SK-N-SH treated with all-trans-retinoic acid at 6 μM for 48 hours (cell line): ENCODE measurements around the gene NEK10.

ENCODE experiments used
- ATAC-seq: fragments of 200-7000 bp; cut with Tn5 transposase; 3 replicates; pipeline ENCODE4 v1.9.1; 2020; ENCODE audit warnings: mild to moderate bottlenecking, moderate library complexity
- ARNTL ChIP-seq: fragments of 450-650 bp; formaldehyde crosslinking; IDR thresholded peaks from 2 replicates; pipeline ENCODE4 v1.5.0; 2020; ENCODE audit warnings: low read depth, mild to moderate bottlenecking, moderate library complexity, borderline replicate concordance
- CREB5 ChIP-seq: fragments of 250-450 bp; sonication (Bioruptor Pico); IDR thresholded peaks from 2 replicates; pipeline ENCODE4 v1.5.1; 2020; ENCODE audit warnings: low read depth, mild to moderate bottlenecking, moderate library complexity
- CSDC2 ChIP-seq: fragments of 250-450 bp; sonication (Bioruptor Pico); IDR thresholded peaks from 2 replicates; pipeline ENCODE4 v1.5.0; 2020; ENCODE audit warnings: mild to moderate bottlenecking, moderate library complexity
- ESRRG ChIP-seq: fragments of 250-450 bp; sonication (Bioruptor Pico); IDR thresholded peaks from 2 replicates; pipeline ENCODE4 v1.6.1; 2021; ENCODE audit warnings: mild to moderate bottlenecking
- GLIS3 ChIP-seq: fragments of 250-450 bp; sonication (Bioruptor Pico); IDR thresholded peaks from 2 replicates; pipeline ENCODE4 v1.5.0; 2020; ENCODE audit warnings: mild to moderate bottlenecking, moderate library complexity
- OSR1 ChIP-seq: fragments of 250-450 bp; sonication (Bioruptor Pico); IDR thresholded peaks from 2 replicates; pipeline ENCODE4 v1.8.0; 2022; ENCODE audit warnings: moderate library complexity, mild to moderate bottlenecking, inconsistent platforms
- PPARA ChIP-seq: fragments of 250-450 bp; sonication (Bioruptor Pico); IDR thresholded peaks from 2 replicates; pipeline ENCODE4 v1.5.0; 2020; ENCODE audit warnings: mild to moderate bottlenecking, borderline replicate concordance
- RARB ChIP-seq: fragments of 250-450 bp; sonication (Bioruptor Pico); IDR thresholded peaks from 2 replicates; pipeline ENCODE4 v1.8.0; 2021; ENCODE audit warnings: mild to moderate bottlenecking, moderate library complexity
- SNAI2 ChIP-seq: fragments of 250-450 bp; sonication (Bioruptor Pico); IDR thresholded peaks from 2 replicates; pipeline ENCODE4 v1.5.0; 2020; ENCODE audit warnings: mild to moderate bottlenecking, moderate library complexity
- TCF4 ChIP-seq: fragments of 250-450 bp; sonication (Bioruptor Pico); IDR thresholded peaks from 2 replicates; pipeline ENCODE4 v1.8.0; 2021; ENCODE audit warnings: mild to moderate bottlenecking, moderate library complexity, borderline replicate concordance
- TOX ChIP-seq: fragments of 250-450 bp; sonication (Bioruptor Pico); IDR thresholded peaks from 2 replicates; pipeline ENCODE4 v1.8.0; 2021; ENCODE audit warnings: mild to moderate bottlenecking, moderate library complexity, borderline replicate concordance
- ZFP3 ChIP-seq: fragments of 250-450 bp; sonication (Bioruptor Pico); IDR thresholded peaks from 2 replicates; pipeline ENCODE4 v1.5.0; 2020; ENCODE audit warnings: mild to moderate bottlenecking, moderate library complexity
- ZFP30 ChIP-seq: fragments of 450-650 bp; formaldehyde crosslinking; IDR thresholded peaks from 2 replicates; pipeline ENCODE4 v1.5.0; 2022; ENCODE audit warnings: mild to moderate bottlenecking, moderate library complexity
- ZNF565 ChIP-seq: fragments of 450-650 bp; formaldehyde crosslinking; conservative IDR thresholded peaks from 2 replicates; pipeline ENCODE4 v1.5.0; 2020; ENCODE audit warnings: low read depth, mild to moderate bottlenecking, moderate library complexity
- TF ChIP-seq, protein P1 (sequence below): fragments of 250-450 bp; sonication (Bioruptor Pico); IDR thresholded peaks from 2 replicates; pipeline ENCODE4 v1.8.0; 2020; ENCODE audit warnings: mild to moderate bottlenecking, moderate library complexity, borderline replicate concordance
- TF ChIP-seq, protein P2 (sequence below): fragments of 250-450 bp; sonication (Bioruptor Pico); IDR thresholded peaks from 2 replicates; pipeline ENCODE4 v1.5.0; 2020; ENCODE audit warnings: mild to moderate bottlenecking, moderate library complexity
- TF ChIP-seq, protein P3 (sequence below): fragments of 250-450 bp; sonication (Bioruptor Pico); IDR thresholded peaks from 2 replicates; pipeline ENCODE4 v1.5.1; 2021; ENCODE audit warnings: mild to moderate bottlenecking, moderate library complexity

The NEK10 gene

DNA sequence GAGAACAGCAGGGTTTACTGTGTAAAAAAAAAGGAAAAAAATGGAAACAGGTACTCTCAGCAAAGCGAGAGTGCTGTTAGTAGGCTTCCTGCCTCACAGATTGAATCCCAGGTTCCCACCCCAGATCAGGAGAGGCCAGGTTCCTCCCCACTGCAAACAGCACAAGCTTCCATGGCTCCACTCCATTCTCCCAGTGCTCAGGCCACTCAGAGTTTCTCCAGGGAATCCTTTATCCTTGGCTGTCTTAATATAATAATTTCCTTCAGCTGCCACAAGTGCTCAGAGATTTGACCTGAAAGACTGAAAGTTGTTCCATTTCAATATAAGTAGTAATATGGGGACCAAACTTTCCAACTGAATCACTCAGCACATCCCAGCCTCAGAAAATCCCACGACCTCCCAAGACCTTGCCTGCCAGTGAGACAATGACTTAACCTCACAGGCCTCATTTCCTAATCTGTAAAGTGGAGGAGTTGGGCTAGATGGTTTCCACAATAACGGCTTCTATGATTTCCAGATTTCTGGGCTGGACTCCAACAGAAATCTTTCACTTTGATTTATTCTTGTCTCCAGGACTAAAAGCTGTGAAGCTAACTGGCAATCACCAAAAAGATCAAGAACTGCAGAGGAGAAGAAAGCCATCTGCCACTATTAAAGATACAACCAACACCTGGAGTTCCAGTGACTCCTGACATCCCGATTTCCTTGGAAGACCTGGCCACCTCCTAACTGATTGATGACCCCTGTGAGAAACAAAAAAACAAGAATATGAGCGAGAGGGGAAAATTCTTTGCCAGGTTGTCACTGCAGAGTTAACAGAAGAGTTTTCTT is 289.5 kb downstream of the NEK10 start:
- ATAC-seq, result no peak
- TF ChIP-seq ZFP30 (no peak), ESRRG (CRISPR knock-in tag) (no peak), ARNTL (no peak), CREB5 (CRISPR knock-in tag) (no peak), RARB (CRISPR knock-in tag) (no peak)
- TF ChIP-seq, protein P1, sequence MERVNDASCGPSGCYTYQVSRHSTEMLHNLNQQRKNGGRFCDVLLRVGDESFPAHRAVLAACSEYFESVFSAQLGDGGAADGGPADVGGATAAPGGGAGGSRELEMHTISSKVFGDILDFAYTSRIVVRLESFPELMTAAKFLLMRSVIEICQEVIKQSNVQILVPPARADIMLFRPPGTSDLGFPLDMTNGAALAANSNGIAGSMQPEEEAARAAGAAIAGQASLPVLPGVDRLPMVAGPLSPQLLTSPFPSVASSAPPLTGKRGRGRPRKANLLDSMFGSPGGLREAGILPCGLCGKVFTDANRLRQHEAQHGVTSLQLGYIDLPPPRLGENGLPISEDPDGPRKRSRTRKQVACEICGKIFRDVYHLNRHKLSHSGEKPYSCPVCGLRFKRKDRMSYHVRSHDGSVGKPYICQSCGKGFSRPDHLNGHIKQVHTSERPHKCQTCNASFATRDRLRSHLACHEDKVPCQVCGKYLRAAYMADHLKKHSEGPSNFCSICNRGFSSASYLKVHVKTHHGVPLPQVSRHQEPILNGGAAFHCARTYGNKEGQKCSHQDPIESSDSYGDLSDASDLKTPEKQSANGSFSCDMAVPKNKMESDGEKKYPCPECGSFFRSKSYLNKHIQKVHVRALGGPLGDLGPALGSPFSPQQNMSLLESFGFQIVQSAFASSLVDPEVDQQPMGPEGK, result no peak
- TF ChIP-seq, all 23 proteins: peak for 0

DNA sequence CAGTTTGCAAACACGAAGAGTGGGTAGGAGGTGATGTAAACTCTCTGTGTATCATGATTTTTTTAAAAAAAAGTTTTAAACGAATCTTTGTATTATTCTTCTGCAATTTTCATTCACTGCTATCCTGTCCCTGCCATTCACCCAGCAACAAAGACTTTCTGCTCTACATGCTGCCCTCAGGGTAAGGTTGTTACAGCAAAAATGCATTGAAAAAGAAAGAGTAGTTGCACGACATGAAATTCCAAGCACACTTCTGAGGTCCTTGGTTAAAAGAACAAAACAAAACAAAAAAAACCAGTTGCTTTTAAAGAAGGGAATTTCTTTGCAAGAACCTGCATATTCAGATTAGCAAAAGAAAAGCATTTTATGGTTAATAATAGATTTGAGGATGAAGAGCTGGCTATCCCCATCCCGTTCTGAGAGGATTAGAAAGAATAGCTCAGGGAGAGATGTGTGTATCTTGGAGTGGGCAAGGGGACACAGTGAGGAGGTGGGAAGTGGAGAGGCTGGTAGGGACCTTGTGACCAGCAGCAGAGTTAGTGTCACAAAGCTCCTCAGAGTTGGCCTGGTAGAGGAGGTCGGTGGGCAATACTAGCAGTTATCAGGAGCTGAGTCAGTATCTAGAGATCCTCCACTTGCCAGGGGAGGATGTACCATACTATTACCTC is 290.8 kb downstream of the NEK10 start:
- TF ChIP-seq ZFP3 (CRISPR knock-in tag) (no peak), CSDC2 (CRISPR knock-in tag) (no peak), ZFP30 (no peak), OSR1 (no peak), TCF4 (CRISPR knock-in tag) (no peak), ZNF565 (CRISPR knock-in tag) (no peak), GLIS3 (CRISPR knock-in tag) (no peak)
- TF ChIP-seq, protein P2, sequence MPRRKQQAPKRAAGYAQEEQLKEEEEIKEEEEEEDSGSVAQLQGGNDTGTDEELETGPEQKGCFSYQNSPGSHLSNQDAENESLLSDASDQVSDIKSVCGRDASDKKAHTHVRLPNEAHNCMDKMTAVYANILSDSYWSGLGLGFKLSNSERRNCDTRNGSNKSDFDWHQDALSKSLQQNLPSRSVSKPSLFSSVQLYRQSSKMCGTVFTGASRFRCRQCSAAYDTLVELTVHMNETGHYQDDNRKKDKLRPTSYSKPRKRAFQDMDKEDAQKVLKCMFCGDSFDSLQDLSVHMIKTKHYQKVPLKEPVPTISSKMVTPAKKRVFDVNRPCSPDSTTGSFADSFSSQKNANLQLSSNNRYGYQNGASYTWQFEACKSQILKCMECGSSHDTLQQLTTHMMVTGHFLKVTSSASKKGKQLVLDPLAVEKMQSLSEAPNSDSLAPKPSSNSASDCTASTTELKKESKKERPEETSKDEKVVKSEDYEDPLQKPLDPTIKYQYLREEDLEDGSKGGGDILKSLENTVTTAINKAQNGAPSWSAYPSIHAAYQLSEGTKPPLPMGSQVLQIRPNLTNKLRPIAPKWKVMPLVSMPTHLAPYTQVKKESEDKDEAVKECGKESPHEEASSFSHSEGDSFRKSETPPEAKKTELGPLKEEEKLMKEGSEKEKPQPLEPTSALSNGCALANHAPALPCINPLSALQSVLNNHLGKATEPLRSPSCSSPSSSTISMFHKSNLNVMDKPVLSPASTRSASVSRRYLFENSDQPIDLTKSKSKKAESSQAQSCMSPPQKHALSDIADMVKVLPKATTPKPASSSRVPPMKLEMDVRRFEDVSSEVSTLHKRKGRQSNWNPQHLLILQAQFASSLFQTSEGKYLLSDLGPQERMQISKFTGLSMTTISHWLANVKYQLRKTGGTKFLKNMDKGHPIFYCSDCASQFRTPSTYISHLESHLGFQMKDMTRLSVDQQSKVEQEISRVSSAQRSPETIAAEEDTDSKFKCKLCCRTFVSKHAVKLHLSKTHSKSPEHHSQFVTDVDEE, result no peak
- ATAC-seq, result no peak

DNA sequence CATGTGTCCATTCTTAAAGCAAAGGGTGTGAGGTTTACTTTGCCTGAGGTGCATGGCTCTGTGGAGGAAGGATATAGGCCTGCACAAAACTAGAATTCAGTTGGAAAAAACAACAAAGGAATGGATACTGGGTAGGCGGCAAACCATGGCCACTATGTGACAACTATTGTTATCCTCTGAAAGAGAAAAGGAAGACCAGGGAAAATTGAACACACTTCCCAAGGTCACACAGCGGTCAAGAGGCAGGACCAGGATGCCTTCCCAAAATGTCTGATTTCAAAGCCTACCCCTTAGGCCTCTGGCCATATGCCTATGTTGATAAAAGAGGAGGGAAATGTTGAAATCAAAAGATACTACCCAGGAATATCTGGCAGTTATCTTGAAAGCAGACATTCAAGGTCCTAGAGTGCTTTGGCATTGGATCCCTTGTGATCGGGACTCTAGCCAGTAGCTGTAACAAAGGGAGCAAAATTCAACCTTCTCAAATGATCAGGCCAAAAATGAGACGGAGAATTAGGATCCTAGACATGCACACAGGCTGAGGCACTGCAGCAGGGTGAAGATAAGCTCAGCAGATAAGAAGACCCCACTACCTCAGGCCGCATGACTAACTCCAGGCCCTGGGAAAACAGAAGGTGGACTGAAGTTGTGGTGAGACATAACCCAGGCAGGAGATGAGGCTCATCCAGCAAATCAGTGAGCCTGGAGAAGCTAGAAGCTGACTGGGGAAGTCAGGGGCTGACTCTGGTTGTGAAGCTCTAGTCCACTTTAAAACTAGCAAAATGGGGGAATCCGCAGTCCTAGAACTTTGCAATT is 292.2 kb downstream of the NEK10 start:
- no peak for ATAC-seq
- TF ChIP-seq ZNF565 (CRISPR knock-in tag), result no peak
- no peak for TF ChIP-seq SNAI2 (CRISPR knock-in tag)
- no peak for TF ChIP-seq ESRRG (CRISPR knock-in tag)
- TF ChIP-seq TOX (CRISPR knock-in tag), result no peak
- TF ChIP-seq, protein P3, sequence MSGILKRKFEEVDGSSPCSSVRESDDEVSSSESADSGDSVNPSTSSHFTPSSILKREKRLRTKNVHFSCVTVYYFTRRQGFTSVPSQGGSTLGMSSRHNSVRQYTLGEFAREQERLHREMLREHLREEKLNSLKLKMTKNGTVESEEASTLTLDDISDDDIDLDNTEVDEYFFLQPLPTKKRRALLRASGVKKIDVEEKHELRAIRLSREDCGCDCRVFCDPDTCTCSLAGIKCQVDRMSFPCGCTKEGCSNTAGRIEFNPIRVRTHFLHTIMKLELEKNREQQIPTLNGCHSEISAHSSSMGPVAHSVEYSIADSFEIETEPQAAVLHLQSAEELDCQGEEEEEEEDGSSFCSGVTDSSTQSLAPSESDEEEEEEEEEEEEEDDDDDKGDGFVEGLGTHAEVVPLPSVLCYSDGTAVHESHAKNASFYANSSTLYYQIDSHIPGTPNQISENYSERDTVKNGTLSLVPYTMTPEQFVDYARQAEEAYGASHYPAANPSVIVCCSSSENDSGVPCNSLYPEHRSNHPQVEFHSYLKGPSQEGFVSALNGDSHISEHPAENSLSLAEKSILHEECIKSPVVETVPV (CRISPR knock-in tag), result no peak
- TF ChIP-seq, all 23 proteins: peak for 0

GRCh38 chr3:27074914-27075313 is 294.3 kb downstream of the NEK10 start:
- no peak for TF ChIP-seq CSDC2 (CRISPR knock-in tag)
- TF ChIP-seq CREB5 (CRISPR knock-in tag), result no peak
- TF ChIP-seq ARNTL, result no peak
- TF ChIP-seq GLIS3 (CRISPR knock-in tag), result no peak
- TF ChIP-seq OSR1, result no peak
- TF ChIP-seq ZNF565 (CRISPR knock-in tag), result no peak
- TF ChIP-seq SNAI2 (CRISPR knock-in tag), result no peak
- TF ChIP-seq, protein P2, result no peak
- TF ChIP-seq PPARA, result no peak

More at GRCh38 chr3:27074914-27075313, 294.3 kb downstream of the NEK10 start:
- no peak for ATAC-seq
